Fibroblast of lung (primary cell): Measurements from ENCODE around the gene FSTL4. TPM values are rescaled to one million over a fixed set of nuclear protein-coding genes. Genes with fewer than 3 reads are reported as not detected.

ENCODE experiments used
- DNase-seq, 2 donors: peaks; one replicate each; pipeline versions ENCODE4 v3.0.0 to v3.0.0-alpha.2; 2010; ENCODE audit warnings: low read depth in 2 of 2
- H2AFZ ChIP-seq: 2 replicates; pipeline ENCODE4 v1.5.1; 2012; ENCODE audit warnings: low read length, control low read depth, inconsistent platforms
- H3K27ac ChIP-seq: 2 replicates; pipeline ENCODE4 v1.5.1; 2011; ENCODE audit warnings: low read length, control low read depth; ENCODE audit not compliant: insufficient read depth
- H3K27me3 ChIP-seq: 2 replicates; pipeline ENCODE4 v1.5.1; 2011; ENCODE audit warnings: mild to moderate bottlenecking, low read length; ENCODE audit not compliant: control insufficient read depth, insufficient read depth
- H3K36me3 ChIP-seq: 2 replicates; pipeline ENCODE4 v1.5.1; 2011; ENCODE audit warnings: low read length; ENCODE audit not compliant: control insufficient read depth, insufficient read depth
- H3K4me1 ChIP-seq: 2 replicates; pipeline ENCODE4 v1.5.1; 2011; ENCODE audit warnings: low read length; ENCODE audit not compliant: control insufficient read depth, insufficient read depth; ENCODE audit errors: extremely low read depth
- H3K4me2 ChIP-seq: 2 replicates; pipeline ENCODE4 v1.5.1; 2011; ENCODE audit warnings: low read length, control low read depth; ENCODE audit not compliant: insufficient read depth; ENCODE audit errors: extremely low read depth
- H3K4me3 ChIP-seq, 4 experiments: fragments of 200-600 bp in 1 of 4; sonication (generic) in 1 of 4; replicated peaks in 1 of 4; 2 replicates each; pipeline ENCODE4 v1.5.1; 2011 to 2016; ENCODE audit warnings: low read length in 4 of 4, low read depth in 3 of 4, mild to moderate bottlenecking in 3 of 4, control low read depth in 2 of 4, inconsistent platforms in 1 of 4, mixed read lengths in 1 of 4; ENCODE audit not compliant: insufficient read depth in 1 of 4; ENCODE audit errors: control extremely low read depth in 1 of 4
- H3K79me2 ChIP-seq: 2 replicates; pipeline ENCODE4 v1.5.1; 2012; ENCODE audit warnings: mild to moderate bottlenecking, low read length, inconsistent platforms; ENCODE audit not compliant: control insufficient read depth, insufficient read depth
- H3K9ac ChIP-seq: 2 replicates; pipeline ENCODE4 v1.5.1; 2011; ENCODE audit warnings: mild to moderate bottlenecking, low read length, control low read depth; ENCODE audit not compliant: insufficient read depth
- H3K9me3 ChIP-seq: 2 replicates; pipeline ENCODE4 v1.5.1; 2012; ENCODE audit warnings: low read depth, low read length; ENCODE audit not compliant: control insufficient read depth, insufficient read depth
- H4K20me1 ChIP-seq: 2 replicates; pipeline ENCODE4 v1.5.1; 2011; ENCODE audit warnings: low read length; ENCODE audit not compliant: control insufficient read depth, insufficient read depth; ENCODE audit errors: extremely low read depth
- CTCF ChIP-seq, 2 donors: IDR thresholded peaks in 1 of 2; conservative IDR thresholded peaks in 1 of 2; 1 replicate in 1 of 2; 2 replicates in 1 of 2; pipeline ENCODE4 v1.5.1; 2011 to 2012; ENCODE audit warnings: low read length in 2 of 2, control low read depth in 1 of 2, inconsistent platforms in 1 of 2, low read depth in 1 of 2, mild to moderate bottlenecking in 1 of 2
- EZH2 ChIP-seq: IDR thresholded peaks from 2 replicates; pipeline ENCODE4 v1.5.1; 2012; ENCODE audit warnings: low read length, control low read depth, mild to moderate bottlenecking; ENCODE audit errors: missing control alignments
- polyA plus RNA-seq, 2 donors: library from polyadenylated mRNA; depleted of rRNA in 1 of 2; stranded (reverse) in 1 of 2; unstranded in 1 of 2; fragments of >200 nt; gene quantifications; 2 replicates each; pipeline ENCODE4 v1.2.1, GENCODE V29; 2011 to 2012; ENCODE audit warnings: missing spikeins in 1 of 2
- total RNA-seq: library from RNA; depleted of rRNA; stranded (reverse); fragments of >200 nt; gene quantifications from 2 replicates; pipeline ENCODE4 v1.2.1, GENCODE V29; 2014

The FSTL4 gene
- total and polyA plus RNA-seq, 2 donors (not counting 1 experiment from before 2014, with no cell fraction given), result 0.17 to 0.33 TPM

- Histone ChIP-seq H3K9ac (no peak overlapping the region), H3K4me3 (no peak overlapping the region), H2AFZ (no peak overlapping the region), H3K36me3 (no peaks in the 10 kb centered on the region), H4K20me1 (no peaks in the 10 kb centered on the region), H3K79me2 (no peaks in the 10 kb centered on the region), H3K4me2 (no peak overlapping the region), H3K27me3 (no peaks in the 10 kb centered on the region), H3K4me1 (no peaks in the 10 kb centered on the region), H3K9me3 (no peaks in the 10 kb centered on the region), H3K27ac (no peak overlapping the region)
- TF ChIP-seq CTCF (conservative IDR thresholded peaks at IDR 0.05 in 1 of 2, IDR thresholded peaks at IDR 0.05 in 1 of 2; ENCODE audit: low read depth in 1 of 2, low read length in 2 of 2) (no peak), EZH2 (no peak)
- DNase-seq, result no peak
These were observed 456.9 kb downstream of the FSTL4 start for GRCh38 chr5:133155326-133155969.

GRCh38 chr5:133154274-133155075 is 457.9 kb downstream of the FSTL4 start:
- Histone ChIP-seq H3K4me2 (no peak overlapping the region), H3K9me3 (no peaks in the 10 kb centered on the region), H2AFZ (no peak overlapping the region), H3K4me1 (no peaks in the 10 kb centered on the region), H3K9ac (no peak overlapping the region), H3K36me3 (no peaks in the 10 kb centered on the region), H4K20me1 (no peaks in the 10 kb centered on the region), H3K27ac (no peak overlapping the region), H3K27me3 (no peaks in the 10 kb centered on the region), H3K79me2 (no peaks in the 10 kb centered on the region), H3K4me3 (no peak overlapping the region)
- no peak for DNase-seq
- TF ChIP-seq EZH2, result no peak
- no peak for TF ChIP-seq CTCF (conservative IDR thresholded peaks at IDR 0.05 in 1 of 2, IDR thresholded peaks at IDR 0.05 in 1 of 2; ENCODE audit: low read depth in 1 of 2, low read length in 2 of 2)

- Histone ChIP-seq H3K9me3 (no peaks in the 10 kb centered on the region), H3K36me3 (no peaks in the 10 kb centered on the region), H3K4me3 (no peak overlapping the region), H2AFZ (no peak overlapping the region), H4K20me1 (no peaks in the 10 kb centered on the region), H3K79me2 (no peaks in the 10 kb centered on the region), H3K9ac (no peak overlapping the region), H3K4me1 (no peaks in the 10 kb centered on the region), H3K27me3 (no peaks in the 10 kb centered on the region), H3K4me2 (no peak overlapping the region), H3K27ac (no peak overlapping the region)
- DNase-seq, result no peak
- TF ChIP-seq CTCF (conservative IDR thresholded peaks at IDR 0.05 in 1 of 2, IDR thresholded peaks at IDR 0.05 in 1 of 2; ENCODE audit: low read depth in 1 of 2, low read length in 2 of 2) (no peak), EZH2 (no peak)
These were observed 461.3 kb downstream of the FSTL4 start for GRCh38 chr5:133150909-133151544.
